Neural progenitor cell (in vitro differentiated cells): ENCODE results near the gene TASOR.

Experiments
- CTCF ChIP-seq: fragments of 200-600 bp; sonication (generic); IDR thresholded peaks from 2 replicates; pipeline ENCODE4 v1.5.1; 2017; ENCODE audit warnings: antibody characterized with exemption, mild to moderate bottlenecking
- EZH2phosphoT487 ChIP-seq: fragments of 200-600 bp; sonication (generic); IDR thresholded peaks from 2 replicates; pipeline ENCODE4 v1.6.1; 2017; ENCODE audit warnings: antibody characterized with exemption

DNA sequence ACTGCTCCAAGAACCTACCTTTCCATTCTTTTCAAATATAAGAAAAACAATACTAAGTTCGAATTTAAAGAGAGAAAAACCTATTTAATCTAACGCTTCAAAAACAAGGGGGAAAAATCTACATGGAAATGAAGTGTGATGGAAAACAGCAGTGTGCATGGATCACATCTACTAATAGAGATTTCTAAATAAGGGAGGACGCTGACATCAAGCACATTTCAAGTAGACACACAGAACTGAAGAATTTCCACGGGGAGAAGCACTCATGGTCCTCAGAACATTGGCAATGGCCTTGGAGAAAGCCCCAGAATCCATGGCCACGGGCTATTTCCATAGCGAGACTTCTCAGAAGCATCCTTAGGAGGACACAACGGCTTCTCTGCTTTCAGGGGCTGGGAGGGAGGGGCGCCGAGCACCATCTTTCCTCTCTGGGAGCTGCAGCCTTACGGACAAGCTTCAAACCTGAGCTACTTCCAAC, 1.0 kb downstream of the TASOR start:
- TF ChIP-seq CTCF (no peak), EZH2phosphoT487 (no peak)
